Effector CD8-positive, alpha-beta T cell (primary cell): ENCODE data around the gene VPS13A.
"Not testable (repeated sequence)": the region's sequence is repeated elsewhere in the genome, so short reads cannot be mapped to it uniquely, and the experiment has no call there.

ENCODE experiments used
- DNase-seq: peaks from one replicate; lab custom pipeline; 2025; lab: John Stamatoyannopoulos, UW

VPS13A gene

GRCh38 chr9:77304543-77304942, 127.2 kb downstream of the VPS13A start:
- no peak for DNase-seq

GRCh38 chr9:77305622-77306400, 128.5 kb downstream of the VPS13A start:
- no peak for DNase-seq

- DNase-seq = no peak
Observed at GRCh38 chr9:77307166-77307565, 129.8 kb downstream of the VPS13A start.

- DNase-seq = no peak
Observed at GRCh38 chr9:77316058-77316457, 138.7 kb downstream of the VPS13A start.

- DNase-seq = no peak
Observed at GRCh38 chr9:77325058-77325457, 147.7 kb downstream of the VPS13A start.

GRCh38 chr9:77328102-77328501, 150.8 kb downstream of the VPS13A start:
- no peak for DNase-seq

- no peak for DNase-seq
Observed at GRCh38 chr9:77370064-77370463, 192.7 kb downstream of the VPS13A start.

- DNase-seq = no peak
Observed at GRCh38 chr9:77374266-77374665, 196.9 kb downstream of the VPS13A start.

- DNase-seq = no peak
Observed at GRCh38 chr9:77375956-77376532, 198.7 kb downstream of the VPS13A start.

GRCh38 chr9:77384406-77384805, 207.1 kb downstream of the VPS13A start:
- no peak for DNase-seq

- DNase-seq = no peak
Observed at GRCh38 chr9:77386187-77386586, 208.9 kb downstream of the VPS13A start.

- DNase-seq = no peak
Observed at GRCh38 chr9:77391834-77392233, 214.5 kb downstream of the VPS13A start.

GRCh38 chr9:77392328-77392727, 215.0 kb downstream of the VPS13A start:
- no peak for DNase-seq

- not testable (repeated sequence) for DNase-seq
Observed at GRCh38 chr9:77398581-77398980, 221.2 kb downstream of the VPS13A start.

GRCh38 chr9:77399964-77400363, 222.6 kb downstream of the VPS13A start:
- no peak for DNase-seq

GRCh38 chr9:77402286-77402685, 225.0 kb downstream of the VPS13A start:
- DNase-seq = no peak

GRCh38 chr9:77403239-77403638, 225.9 kb downstream of the VPS13A start:
- no peak for DNase-seq

GRCh38 chr9:77408521-77408920, 231.2 kb downstream of the VPS13A start:
- DNase-seq = not testable (repeated sequence)

GRCh38 chr9:77417566-77417965, 240.2 kb downstream of the VPS13A start:
- DNase-seq = no peak

GRCh38 chr9:77418226-77418625, 240.9 kb downstream of the VPS13A start:
- DNase-seq = no peak

- no peak for DNase-seq
Observed at GRCh38 chr9:77420641-77421040, 243.3 kb downstream of the VPS13A start.

GRCh38 chr9:77421506-77422265, 244.4 kb downstream of the VPS13A start:
- DNase-seq = no peak

- no peak for DNase-seq
Observed at GRCh38 chr9:77422969-77423368, 245.6 kb downstream of the VPS13A start.
